Measurements from ENCODE around the gene PRPF19.

DNA sequence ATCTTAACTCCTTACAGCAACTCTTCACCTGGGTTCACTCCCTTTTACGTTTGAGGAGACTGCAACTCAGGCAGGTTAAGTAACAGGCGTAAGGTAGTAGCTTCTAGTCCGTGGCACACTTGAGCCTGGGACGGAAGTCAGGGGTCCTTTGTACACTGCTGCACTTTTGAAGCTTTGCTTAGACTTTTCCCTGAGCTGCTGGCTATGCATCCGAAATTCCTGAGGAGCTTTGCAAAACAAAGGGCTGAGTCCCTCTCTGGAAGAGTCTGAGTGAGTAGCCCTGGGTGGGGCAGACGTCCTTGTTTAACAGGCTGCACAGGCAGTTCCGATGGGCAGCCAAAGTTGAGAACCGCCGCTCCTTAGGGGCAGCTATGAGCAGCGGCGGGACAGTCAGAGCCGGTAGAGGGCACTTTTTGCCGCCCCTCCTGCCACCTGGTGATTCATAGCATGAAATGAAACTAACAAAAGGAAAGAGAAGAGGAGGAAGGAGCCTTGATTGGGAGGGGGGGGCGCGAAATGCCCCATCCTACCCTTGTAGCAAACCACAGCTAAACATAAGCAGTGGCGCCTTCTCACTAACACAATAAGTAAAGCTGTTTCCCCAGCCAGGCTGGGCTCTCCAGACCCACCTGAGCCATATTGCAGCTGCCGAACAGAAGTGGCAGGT lies 9.0 kb upstream of the PRPF19 start:
- TF ChIP-seq JUN (CRISPR knock-in tag; IDR thresholded peaks at IDR 0.05) (no peak), ZNF317 (CRISPR knock-in tag; IDR thresholded peaks at IDR 0.05; ENCODE audit: borderline replicate concordance, low read depth) (no peak), NR3C1 (CRISPR knock-in tag; conservative IDR thresholded peaks at IDR 0.05; ENCODE audit: low read depth) (no peak), FOXJ3 (CRISPR knock-in tag; IDR thresholded peaks at IDR 0.05; ENCODE audit: borderline replicate concordance) (no peak), NR1H2 (CRISPR knock-in tag; IDR thresholded peaks at IDR 0.05) (no peak), EMX1 (CRISPR knock-in tag; IDR thresholded peaks at IDR 0.05) (no peak), GABPB1 (CRISPR knock-in tag; IDR thresholded peaks at IDR 0.05) (no peak), CBFB (CRISPR knock-in tag; IDR thresholded peaks at IDR 0.05; ENCODE audit: low read depth) (no peak)
- TF ChIP-seq, protein P1, sequence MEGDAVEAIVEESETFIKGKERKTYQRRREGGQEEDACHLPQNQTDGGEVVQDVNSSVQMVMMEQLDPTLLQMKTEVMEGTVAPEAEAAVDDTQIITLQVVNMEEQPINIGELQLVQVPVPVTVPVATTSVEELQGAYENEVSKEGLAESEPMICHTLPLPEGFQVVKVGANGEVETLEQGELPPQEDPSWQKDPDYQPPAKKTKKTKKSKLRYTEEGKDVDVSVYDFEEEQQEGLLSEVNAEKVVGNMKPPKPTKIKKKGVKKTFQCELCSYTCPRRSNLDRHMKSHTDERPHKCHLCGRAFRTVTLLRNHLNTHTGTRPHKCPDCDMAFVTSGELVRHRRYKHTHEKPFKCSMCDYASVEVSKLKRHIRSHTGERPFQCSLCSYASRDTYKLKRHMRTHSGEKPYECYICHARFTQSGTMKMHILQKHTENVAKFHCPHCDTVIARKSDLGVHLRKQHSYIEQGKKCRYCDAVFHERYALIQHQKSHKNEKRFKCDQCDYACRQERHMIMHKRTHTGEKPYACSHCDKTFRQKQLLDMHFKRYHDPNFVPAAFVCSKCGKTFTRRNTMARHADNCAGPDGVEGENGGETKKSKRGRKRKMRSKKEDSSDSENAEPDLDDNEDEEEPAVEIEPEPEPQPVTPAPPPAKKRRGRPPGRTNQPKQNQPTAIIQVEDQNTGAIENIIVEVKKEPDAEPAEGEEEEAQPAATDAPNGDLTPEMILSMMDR (IDR thresholded peaks at IDR 0.05) = no peak
